ENCODE data around the gene NFYC. TPM values are rescaled to one million over a fixed set of nuclear protein-coding genes. Genes with fewer than 3 reads are reported as not detected.

Gene NFYC
- total RNA-seq, 1 donor from 2014 or later, result 49.7 TPM

DNA sequence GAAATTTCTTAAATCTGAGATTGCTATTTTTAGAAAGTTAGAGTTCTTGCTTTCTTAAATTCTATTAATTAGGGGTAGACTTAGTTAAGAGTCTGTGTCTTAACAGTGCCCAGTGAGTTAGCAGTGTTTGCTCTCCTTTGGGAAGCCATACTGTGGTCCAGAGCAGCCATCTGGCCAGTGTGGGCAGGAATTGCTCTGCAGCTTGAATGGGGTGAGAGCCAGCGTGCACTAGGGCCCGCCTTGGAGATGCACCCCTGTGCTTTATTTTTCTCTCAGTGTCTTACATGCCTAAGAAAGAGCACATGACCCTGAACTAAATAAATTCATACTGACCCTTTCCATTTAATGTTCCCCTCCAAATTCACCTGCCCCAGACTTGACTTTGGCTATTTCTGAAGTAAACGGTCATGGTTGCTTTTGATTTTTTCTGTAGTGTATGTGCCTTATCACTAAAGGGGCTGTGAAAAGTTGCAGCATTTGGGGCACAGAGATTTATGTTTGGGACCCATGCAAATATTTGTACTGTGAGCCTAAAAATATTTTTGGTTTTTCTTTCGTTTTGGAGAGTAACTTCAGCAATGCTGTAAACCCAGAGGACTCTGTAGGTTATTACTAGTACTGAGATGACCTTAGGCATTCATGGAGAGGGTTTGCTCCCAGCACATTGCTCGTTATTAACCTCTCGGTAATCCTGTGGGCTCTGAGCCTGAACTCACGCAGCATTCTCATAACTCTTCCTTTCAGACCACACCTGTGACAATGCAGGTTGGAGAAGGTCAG is 70.8 kb downstream of the NFYC start:
- Mint-ChIP-seq H3K27me3 (ENCODE audit: unreplicated experiment) (no peaks in the 10 kb centered on the region), H3K9me3 (ENCODE audit: unreplicated experiment) (no peaks in the 10 kb centered on the region), H3K4me3 (ENCODE audit: unreplicated experiment) (no peak overlapping the region), H3K36me3 (ENCODE audit: low read depth, unreplicated experiment) (peaks cover 30% of the 10 kb centered on the region), H3K4me1 (ENCODE audit: unreplicated experiment) (peaks cover 4% of the 10 kb centered on the region), H3K27ac (ENCODE audit: unreplicated experiment) (no peak overlapping the region)
- TF ChIP-seq, protein P1, sequence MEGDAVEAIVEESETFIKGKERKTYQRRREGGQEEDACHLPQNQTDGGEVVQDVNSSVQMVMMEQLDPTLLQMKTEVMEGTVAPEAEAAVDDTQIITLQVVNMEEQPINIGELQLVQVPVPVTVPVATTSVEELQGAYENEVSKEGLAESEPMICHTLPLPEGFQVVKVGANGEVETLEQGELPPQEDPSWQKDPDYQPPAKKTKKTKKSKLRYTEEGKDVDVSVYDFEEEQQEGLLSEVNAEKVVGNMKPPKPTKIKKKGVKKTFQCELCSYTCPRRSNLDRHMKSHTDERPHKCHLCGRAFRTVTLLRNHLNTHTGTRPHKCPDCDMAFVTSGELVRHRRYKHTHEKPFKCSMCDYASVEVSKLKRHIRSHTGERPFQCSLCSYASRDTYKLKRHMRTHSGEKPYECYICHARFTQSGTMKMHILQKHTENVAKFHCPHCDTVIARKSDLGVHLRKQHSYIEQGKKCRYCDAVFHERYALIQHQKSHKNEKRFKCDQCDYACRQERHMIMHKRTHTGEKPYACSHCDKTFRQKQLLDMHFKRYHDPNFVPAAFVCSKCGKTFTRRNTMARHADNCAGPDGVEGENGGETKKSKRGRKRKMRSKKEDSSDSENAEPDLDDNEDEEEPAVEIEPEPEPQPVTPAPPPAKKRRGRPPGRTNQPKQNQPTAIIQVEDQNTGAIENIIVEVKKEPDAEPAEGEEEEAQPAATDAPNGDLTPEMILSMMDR (IDR thresholded peaks at IDR 0.05; ENCODE audit: unreplicated experiment), result no peak
- DNase-seq (ENCODE audit: low spot score), result no peak

DNA sequence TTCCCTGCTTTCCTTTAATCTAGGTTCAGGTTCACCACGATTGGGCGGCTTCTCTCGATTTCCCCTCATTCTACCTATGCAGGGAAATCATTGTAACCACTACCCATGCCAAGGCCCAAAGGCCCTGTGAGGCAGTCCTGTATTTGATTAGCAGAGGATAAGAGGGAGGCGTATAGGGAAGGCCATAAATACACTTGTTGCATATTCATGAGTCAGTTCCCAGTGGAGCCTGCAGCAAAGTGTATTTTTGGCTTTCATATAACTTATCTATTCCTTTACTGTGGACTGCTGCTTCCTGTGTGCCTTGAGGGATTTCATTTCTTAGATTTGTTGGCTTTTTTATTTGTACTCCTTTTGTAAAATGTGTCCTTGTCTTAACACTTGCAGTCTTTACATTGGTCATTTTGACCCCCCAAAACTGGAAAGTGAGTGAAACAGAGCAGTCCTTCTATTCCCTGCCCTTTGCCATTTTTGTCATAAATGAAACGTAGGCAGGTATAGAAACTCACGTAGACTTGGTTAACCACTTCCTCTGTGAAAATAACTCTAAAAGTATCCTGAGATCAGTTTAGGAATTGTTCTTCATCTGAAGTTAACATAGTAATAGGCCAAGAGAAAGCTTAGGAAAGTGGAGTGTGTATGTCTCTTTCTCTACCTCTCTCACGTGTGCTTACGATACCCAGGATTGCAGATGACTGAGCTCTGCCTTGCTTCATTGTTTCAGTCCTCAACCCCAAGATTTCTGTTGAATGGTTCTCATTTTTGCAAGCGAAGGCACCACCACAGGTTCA is 72.4 kb downstream of the NFYC start:
- no peak for DNase-seq (ENCODE audit: low spot score)
- H3K36me3 Mint-ChIP-seq (ENCODE audit: low read depth, unreplicated experiment), result peaks cover 34% of the 10 kb centered on the region

DNA sequence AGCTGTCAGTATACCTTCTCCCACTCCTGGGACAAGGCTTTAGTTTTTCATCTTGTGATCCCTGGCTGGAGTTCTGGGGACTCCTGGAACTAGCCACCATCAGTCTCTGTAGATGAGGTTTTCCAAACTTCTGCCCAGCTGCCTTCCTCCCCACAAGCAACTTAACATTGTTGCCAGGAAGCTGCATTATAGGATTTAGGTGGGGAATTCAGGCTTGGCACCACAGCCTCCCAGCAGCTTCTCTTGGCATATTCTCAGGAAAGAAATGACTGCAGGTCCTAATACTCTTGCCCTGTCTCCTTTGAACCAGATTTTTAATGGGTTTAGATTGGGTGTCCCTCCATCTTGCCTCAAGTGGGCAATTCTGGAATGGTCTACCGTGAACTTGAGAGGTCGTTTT is 73.5 kb downstream of the NFYC start:
- Mint-ChIP-seq H3K4me3 (ENCODE audit: unreplicated experiment) (peak overlapping the region; percentile 62), H3K36me3 (ENCODE audit: low read depth, unreplicated experiment) (peaks cover 31% of the 10 kb centered on the region), H3K4me1 (ENCODE audit: unreplicated experiment) (peaks cover 4% of the 10 kb centered on the region)

More for the DNA sequence above, 72.4 kb downstream of the NFYC start:
- no peaks in the 10 kb centered on the region for H3K9me3 Mint-ChIP-seq (ENCODE audit: unreplicated experiment)
- H3K27ac Mint-ChIP-seq (ENCODE audit: unreplicated experiment), result peak overlapping the region; percentile 50
- H3K4me1 Mint-ChIP-seq (ENCODE audit: unreplicated experiment), result peaks cover 4% of the 10 kb centered on the region
- no peaks in the 10 kb centered on the region for H3K27me3 Mint-ChIP-seq (ENCODE audit: unreplicated experiment)
- TF ChIP-seq, protein P1 (IDR thresholded peaks at IDR 0.05; ENCODE audit: unreplicated experiment), result no peak
- no peak overlapping the region for H3K4me3 Mint-ChIP-seq (ENCODE audit: unreplicated experiment)

DNA sequence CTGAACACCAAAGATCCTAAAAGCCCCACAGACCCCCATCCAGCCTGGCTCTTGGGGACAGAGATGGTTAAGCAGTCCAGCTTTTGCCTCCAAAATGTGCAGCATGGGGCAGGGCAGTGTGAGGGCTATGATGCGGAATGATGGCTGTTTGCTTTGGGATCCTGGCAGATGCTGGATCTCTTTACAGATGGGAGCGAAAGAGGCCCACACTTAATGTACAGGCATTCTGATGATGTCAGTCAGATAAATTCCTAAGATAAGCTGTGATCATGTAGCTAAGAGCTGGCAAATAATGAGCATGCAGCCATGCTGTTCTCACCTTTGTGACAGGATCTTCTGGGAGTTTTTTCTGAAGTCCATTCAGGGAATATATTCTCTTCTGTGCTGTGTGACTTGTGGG is 74.5 kb downstream of the NFYC start:
- no peak overlapping the region for H3K4me3 Mint-ChIP-seq (ENCODE audit: unreplicated experiment)
- H3K36me3 Mint-ChIP-seq (ENCODE audit: low read depth, unreplicated experiment), result peaks cover 40% of the 10 kb centered on the region
- H3K27ac Mint-ChIP-seq (ENCODE audit: unreplicated experiment), result no peak overlapping the region
- peaks cover 3% of the 10 kb centered on the region for H3K27me3 Mint-ChIP-seq (ENCODE audit: unreplicated experiment)
- H3K4me1 Mint-ChIP-seq (ENCODE audit: unreplicated experiment), result peaks cover 10% of the 10 kb centered on the region
- DNase-seq (ENCODE audit: low spot score), result no peak
- no peaks in the 10 kb centered on the region for H3K9me3 Mint-ChIP-seq (ENCODE audit: unreplicated experiment)
- TF ChIP-seq, protein P1 (IDR thresholded peaks at IDR 0.05; ENCODE audit: unreplicated experiment), result no peak

More for the DNA sequence above, 73.5 kb downstream of the NFYC start:
- TF ChIP-seq, protein P1 (IDR thresholded peaks at IDR 0.05; ENCODE audit: unreplicated experiment), result no peak
- DNase-seq (ENCODE audit: low spot score), result no peak
- no peak overlapping the region for H3K27ac Mint-ChIP-seq (ENCODE audit: unreplicated experiment)
- no peaks in the 10 kb centered on the region for H3K9me3 Mint-ChIP-seq (ENCODE audit: unreplicated experiment)
- H3K27me3 Mint-ChIP-seq (ENCODE audit: unreplicated experiment), result peaks cover 3% of the 10 kb centered on the region

DNA sequence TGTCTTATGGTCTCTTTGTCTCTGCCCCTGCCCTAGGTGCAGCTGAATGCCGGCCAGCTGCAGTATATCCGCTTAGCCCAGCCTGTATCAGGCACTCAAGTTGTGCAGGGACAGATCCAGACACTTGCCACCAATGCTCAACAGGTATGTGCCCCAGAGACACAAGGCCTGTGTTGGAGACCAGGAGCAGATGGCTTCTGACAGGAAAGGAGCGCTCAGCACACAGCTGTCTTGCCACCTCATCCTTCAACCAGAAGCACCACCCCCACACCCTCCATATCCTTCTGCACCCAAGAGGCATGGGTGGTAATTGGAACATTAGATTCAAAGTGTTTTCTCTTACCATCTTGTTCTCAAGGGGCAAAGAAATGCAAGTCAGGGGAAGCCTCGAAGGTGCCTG is 75.1 kb downstream of the NFYC start:
- Mint-ChIP-seq H3K4me1 (ENCODE audit: unreplicated experiment) (peaks cover 10% of the 10 kb centered on the region), H3K36me3 (ENCODE audit: low read depth, unreplicated experiment) (peaks cover 45% of the 10 kb centered on the region), H3K9me3 (ENCODE audit: unreplicated experiment) (no peaks in the 10 kb centered on the region), H3K27ac (ENCODE audit: unreplicated experiment) (no peak overlapping the region), H3K4me3 (ENCODE audit: unreplicated experiment) (no peak overlapping the region), H3K27me3 (ENCODE audit: unreplicated experiment) (peaks cover 3% of the 10 kb centered on the region)
- TF ChIP-seq, protein P1 (IDR thresholded peaks at IDR 0.05; ENCODE audit: unreplicated experiment), result no peak
- no peak for DNase-seq (ENCODE audit: low spot score)

Data from endothelial cell (in vitro differentiated cells).